22Rv1 (cell line): ENCODE data around the gene STOX2.

Source experiments
- ZFX ChIP-seq: fragments of 450-650 bp; IDR thresholded peaks from 2 replicates; pipeline ENCODE4 v1.6.1; 2017; ENCODE audit warnings: antibody characterized with exemption, borderline replicate concordance
- TF ChIP-seq, protein P1 (sequence below): fragments of 450-650 bp; IDR thresholded peaks from 2 replicates; pipeline ENCODE4 v1.5.1; 2017; ENCODE audit warnings: mild to moderate bottlenecking

DNA sequence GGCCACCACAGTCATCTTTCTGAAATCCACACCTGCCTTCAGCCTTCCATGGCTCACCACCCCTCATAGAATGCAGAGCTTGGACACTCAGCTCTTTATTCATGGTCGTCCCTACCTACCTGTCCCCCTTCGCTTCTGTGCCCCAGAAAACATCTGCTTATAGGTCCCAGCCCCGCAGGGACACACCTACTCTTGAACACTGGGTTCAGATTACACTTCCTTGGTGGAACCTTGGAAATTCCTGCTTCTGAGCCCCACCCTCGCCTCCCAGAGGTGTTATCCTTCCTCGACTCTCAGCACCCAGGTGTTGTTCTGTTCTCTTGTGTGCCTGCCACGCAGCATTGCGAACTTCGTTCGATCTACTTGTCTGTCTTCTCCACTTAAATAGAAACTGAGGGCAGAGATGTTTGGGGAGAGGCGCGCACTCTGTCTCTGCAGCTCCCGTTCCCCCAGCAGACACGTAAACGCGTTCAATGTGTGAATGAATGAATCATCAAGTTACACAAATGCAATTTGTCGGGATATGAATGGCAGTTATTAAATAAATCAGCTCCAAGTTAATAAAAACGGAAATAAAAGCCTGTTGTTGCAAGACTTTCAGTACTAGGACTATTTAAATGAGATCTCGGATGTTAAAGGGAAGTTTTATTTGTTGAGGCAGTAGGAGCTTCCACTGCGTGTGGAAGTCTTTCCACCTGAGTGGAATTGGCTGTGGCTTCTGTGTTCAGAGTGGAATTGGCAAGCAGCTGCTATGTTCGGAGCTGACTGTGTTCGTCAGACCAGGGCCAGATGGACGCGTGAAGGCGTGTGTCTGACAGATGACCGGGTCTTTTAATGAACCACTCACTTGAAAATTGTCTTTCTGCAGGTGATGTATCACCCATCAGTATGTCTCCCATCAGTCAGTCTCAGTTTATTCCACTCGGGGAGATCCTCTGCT, 95.6 kb downstream of the STOX2 start:
- TF ChIP-seq, protein P1, sequence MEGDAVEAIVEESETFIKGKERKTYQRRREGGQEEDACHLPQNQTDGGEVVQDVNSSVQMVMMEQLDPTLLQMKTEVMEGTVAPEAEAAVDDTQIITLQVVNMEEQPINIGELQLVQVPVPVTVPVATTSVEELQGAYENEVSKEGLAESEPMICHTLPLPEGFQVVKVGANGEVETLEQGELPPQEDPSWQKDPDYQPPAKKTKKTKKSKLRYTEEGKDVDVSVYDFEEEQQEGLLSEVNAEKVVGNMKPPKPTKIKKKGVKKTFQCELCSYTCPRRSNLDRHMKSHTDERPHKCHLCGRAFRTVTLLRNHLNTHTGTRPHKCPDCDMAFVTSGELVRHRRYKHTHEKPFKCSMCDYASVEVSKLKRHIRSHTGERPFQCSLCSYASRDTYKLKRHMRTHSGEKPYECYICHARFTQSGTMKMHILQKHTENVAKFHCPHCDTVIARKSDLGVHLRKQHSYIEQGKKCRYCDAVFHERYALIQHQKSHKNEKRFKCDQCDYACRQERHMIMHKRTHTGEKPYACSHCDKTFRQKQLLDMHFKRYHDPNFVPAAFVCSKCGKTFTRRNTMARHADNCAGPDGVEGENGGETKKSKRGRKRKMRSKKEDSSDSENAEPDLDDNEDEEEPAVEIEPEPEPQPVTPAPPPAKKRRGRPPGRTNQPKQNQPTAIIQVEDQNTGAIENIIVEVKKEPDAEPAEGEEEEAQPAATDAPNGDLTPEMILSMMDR: no peak
- TF ChIP-seq ZFX: no peak
